HG03139 (cell line): ENCODE results near the gene SKOR1.

Experiments
- ATAC-seq: cut with Tn5 transposase; IDR thresholded peaks from one replicate; pipeline ENCODE4 v1.9.1; 2021; ENCODE audit not compliant: unreplicated experiment

The SKOR1 gene

DNA sequence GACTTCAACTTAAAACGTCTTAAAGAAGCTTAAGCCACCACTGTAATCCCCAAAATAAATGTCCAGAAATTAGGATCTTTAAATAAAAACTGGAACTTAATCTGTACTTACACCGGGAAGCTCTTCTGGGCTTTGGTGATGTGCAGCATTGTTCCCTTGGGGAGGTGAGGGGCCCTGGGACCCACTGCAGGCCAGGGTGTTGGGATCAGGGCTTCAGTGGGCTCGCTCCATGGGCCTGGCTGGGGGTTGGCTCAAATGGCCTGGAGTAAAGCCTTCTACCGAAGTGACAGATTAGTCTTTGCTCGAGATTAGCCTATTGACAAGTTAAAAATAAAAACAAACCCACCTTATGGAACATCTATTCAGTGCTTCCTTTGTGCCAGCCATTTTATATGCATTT lies 20.7 kb downstream of the SKOR1 start:
- ATAC-seq = no peak

DNA sequence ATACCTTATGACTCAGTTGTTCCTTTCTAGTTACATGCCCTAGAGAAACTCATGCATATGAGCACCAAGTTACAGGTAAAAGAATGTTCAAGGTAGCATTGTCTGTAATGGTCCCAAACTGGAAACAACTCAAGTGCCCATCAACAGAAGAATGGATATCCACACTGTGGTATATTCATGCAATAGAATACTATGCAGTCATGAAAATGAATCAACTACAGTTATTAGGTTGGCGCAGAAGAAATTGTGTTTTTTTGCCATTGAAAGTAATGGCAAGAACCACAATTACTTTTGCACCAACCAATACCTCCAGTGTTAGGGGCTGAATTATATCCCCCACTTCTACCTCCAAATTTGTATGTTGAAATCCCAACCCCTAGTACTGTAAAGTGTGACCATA lies 24.2 kb downstream of the SKOR1 start:
- no peak for ATAC-seq

DNA sequence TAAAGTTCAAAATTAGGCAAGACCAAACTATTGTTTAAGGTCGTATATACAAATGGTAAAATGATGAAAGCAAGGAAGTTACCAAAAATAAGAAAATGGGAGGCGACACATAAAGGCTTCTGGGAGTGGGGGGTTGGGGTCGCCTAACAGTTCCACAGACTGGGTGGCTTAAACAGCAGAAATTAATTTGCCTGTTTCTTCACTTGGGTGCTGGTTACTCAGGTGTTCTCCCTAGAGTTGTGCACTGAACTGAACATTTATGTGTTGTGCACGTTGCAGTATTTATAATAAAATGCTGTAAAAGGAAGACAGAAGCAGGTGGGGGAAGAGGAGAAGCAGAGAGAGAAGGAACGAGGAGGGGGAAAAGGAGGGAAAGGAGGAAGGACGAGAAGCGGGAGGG lies 25.0 kb downstream of the SKOR1 start:
- ATAC-seq = no peak

DNA sequence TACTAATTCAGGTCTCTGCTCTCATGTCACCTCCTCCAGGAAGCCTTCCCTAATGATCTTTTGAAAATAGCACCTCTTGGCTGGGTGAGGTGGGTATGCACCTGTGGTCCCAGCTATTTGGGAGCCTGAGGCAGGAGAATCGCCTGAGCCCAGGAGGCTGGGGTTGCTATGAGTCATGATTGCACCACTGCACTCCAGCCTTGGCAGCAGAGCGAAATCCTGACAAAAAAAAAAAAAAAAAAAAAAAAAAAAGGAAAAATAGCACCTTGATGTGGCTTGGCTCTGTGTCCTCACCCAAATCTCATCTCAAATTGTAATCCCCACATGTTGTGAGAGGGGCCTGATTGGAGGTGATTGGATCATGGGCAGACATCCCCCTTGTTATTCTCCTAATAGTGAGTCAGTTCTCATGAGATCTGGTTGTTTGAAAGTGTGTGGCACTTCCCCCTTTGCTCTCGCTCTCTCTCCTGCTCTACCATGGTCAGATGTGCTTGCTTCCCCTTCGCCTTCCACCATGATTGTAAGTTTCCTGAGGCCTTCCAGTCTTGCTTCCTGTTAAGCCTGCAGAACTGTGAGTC lies 25.8 kb downstream of the SKOR1 start:
- no peak for ATAC-seq

DNA sequence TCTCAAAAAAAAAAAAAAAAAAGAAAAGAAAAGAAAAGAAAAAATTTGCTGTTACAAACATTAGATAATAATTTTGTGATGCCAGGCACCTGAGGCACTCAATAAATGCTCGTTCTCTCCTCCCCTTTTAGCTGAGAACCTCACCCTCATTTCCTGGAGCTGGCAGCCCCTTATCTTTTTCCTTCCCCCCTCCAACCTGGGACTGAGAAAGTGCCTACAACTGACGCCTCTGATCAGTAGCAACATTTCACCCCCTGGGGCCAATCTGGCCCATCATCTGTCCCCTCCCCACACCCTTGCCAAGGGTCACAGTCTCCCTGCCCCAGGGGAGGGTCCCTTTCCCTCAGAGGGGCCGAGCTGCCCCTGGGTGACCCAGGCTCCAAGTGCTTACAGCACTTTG lies 27.1 kb downstream of the SKOR1 start:
- no peak for ATAC-seq

DNA sequence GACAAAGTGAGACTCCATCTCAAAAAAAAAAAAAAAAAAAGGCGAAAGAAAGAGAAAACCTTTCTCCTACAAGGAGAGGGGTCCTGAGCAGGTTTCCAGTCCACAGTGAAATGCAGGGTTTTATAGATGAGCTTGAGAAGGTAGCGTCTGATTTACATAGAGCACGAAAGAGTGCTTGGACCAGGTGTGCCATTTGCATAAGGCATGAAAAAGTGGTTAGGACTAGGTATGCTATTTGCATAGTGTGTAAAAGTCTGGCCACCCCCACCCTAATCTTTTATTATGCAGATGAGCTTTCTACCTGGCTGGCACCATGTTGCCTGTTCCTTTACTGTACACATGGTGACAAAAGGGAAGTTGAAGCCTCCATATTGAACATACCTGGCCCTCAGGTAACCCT lies 28.1 kb downstream of the SKOR1 start:
- ATAC-seq = no peak

DNA sequence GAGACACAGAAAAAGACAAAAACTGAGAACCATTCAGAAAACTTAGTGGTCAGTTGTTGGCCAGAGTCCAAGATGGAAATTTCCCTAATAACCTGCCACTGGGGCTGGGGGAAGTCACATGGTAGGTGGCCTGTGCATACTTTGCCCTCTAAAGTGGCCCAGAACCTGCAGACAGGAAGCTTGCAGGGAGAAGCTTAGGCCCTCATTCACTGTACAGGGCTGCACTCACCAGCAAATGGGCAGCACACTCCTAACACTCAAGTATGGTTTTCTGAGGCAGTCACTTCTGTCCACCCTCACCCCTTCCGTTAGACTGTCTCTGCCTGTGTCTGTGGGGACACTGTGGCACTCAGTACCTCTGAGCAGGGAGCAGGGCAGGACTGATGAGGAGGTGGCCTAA lies 29.0 kb downstream of the SKOR1 start:
- no peak for ATAC-seq

DNA sequence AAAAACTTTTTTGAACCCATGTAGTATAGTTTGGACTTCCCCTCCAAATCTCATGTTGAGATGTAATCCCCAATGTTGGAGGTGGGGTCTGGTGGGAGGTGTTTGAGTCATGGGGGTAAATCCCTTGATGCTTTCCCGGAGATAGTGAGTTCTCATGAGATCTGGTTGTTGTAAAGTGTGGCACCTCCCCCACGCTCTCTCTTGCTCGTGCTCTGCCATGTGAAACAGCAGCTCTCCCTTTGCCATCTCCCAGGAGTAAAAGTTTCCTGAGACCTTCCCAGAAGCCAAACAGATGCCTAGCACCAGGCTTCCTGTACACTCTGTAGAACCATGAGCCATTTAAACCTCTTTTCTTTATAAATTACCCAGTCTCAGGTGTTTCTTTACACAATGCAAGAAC lies 30.5 kb downstream of the SKOR1 start:
- ATAC-seq = no peak

DNA sequence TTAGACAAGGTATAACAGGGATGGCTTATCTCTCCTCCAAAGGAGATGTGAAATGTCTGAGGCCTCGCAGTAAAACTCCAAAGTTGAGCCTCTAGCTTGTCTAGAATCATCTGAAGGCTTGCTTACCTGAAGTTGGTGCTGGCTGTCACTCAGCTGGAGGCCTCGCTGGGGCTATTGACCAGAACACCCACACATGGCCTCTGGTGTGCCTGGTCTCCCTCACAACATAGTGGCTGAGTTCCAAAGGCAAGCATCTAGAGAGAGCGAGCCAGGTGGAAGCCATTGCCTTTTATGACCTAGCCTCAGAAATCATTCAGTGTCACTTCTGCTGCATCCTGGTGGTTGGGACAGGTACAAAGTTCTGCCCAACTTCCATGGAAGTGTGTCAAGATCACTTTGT lies 31.9 kb downstream of the SKOR1 start:
- no peak for ATAC-seq

DNA sequence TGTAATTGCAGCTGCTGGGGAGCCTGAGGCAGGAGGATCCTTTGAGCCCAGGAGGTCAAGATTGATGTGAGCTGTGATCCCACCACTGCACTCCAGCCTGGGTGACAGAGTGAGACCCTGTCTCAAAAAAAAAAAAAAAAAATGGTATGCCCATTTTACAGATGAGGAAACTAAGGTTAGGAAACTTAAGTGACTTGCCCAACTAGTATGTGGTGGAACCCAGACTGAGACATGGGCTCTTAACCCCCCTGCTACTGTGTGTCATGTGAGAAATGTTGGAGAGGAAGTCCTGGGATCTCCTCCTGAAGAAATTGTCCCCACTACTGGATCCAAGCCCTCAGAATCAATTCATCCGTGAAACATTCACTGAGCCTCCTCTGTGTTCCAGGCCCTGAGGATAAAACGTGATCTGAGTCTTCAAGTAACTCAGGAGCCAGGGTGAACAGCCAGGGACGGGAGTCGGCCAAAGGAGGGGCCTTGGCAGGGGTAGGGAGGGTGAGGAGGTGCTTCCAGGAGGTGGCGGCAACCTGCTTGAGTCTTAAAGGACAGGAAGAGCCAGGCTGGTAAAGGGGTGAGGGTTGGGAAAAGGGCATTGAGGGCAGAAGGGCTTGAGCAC lies 34.1 kb downstream of the SKOR1 start:
- ATAC-seq = no peak

DNA sequence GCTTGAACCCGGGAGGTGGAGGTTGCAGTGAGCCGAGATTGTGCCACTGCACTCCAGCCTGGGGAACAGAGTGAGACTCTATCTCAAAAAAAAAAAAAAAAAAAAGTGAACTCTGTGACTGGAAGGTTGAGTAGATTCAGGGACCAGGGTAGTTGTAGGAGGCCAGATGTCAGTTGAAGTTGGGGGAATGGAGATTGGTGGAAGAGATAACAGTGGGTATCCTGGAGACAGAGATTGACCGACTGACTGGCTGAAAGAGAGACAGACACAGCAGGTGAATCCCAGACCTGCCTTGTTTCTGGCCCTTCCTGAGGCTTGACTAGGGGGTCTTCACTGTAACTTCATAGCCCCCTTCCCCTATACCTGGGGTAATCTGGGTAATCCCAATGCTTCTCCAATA lies 36.7 kb downstream of the SKOR1 start:
- ATAC-seq = no peak

DNA sequence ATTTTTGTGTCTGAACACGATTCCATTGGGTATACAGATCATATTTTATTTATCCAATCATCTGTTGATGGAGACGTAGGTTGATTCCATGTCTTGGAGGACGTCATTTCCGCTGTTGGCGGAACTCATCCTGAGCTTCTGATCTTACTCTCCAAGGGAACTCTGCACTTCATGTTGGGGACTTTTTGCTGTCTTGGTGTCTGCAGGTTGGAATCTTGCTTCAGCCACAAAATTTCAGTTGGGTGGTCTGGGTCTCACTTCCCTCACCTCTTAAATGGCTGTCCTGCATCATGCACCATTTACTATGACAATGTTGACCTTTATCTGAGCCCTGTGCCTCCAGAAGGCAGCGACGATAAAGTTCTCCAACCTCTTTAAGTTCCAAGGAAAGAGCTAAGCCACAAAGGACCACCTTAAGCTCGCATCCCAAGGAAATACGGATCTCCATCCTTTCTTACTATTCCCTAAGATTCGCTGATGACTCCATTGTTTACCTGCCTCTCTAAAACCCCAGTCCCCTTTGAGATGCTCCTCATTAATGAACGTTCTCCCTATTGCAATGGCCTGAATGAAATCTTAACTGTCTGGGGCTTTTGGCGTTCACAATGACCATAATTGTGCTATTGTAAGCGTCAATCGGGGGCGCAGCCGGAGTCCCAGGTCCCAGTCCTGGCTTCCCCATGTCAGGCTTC lies 37.6 kb downstream of the SKOR1 start:
- ATAC-seq = peak; percentile 22

DNA sequence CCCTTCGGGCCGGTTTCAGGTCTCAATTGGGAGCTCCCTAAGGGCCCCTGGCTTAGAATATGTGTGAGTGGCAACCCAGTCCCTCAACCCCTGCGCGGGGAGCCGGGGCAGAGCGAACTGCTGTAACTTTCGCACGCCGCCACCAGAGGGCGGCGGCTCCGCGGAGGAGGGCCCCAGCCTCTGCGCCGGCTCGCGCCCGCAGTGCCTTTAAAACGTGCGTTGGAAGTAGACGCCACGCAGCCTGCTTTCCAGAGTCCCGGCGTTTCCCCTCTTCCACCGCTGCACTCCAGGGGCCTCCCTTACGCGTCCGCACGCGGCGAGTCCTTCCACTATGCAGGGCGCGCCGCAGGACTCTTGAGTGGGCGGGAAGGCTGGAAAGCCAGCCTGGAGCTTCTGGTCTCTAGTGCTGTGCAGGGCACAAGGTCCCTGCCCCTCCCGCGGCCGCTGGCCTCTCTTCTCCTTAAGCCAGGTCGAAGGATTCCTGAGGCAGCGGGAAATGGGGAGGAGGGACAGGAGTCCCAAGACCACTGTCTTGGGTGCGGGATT lies 38.2 kb downstream of the SKOR1 start:
- peak; percentile 64 for ATAC-seq

DNA sequence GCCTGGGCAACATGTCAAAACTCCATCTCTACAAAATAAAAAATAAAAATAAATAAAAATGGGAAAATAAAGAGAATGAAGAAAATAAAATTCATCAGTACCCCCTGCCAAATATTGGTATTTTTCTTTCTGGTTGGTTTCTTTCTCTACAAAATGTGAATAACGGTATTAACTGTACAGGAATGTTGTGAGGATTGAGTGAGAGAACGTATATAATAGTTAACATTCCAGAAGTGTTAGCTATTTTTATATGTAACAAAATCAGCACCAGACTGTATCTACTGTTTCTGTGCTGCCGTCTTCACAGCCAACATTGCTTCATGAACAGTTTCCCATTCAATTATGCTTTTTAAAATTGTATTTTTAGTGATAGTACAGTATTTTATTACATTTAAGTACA lies 40.0 kb downstream of the SKOR1 start:
- ATAC-seq = no peak

DNA sequence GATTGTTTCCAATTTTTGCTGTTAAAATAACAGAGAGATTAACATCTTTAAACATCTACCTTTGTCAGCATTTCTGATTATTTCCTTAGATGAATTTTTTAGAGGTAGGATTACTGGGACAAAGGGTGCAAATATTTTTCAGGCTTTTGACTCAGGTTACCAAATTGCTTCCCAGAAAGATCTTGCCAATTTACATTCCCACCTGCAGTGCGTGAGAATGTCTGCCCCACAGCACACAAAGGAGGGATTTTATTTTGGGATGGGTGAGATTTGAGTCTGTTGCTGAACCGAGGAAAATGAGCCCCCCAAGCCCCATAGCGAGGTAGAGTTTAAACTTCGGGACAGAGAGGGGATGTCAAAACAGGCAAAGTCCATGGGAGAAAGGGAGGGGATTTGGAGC lies 40.5 kb downstream of the SKOR1 start:
- no peak for ATAC-seq

DNA sequence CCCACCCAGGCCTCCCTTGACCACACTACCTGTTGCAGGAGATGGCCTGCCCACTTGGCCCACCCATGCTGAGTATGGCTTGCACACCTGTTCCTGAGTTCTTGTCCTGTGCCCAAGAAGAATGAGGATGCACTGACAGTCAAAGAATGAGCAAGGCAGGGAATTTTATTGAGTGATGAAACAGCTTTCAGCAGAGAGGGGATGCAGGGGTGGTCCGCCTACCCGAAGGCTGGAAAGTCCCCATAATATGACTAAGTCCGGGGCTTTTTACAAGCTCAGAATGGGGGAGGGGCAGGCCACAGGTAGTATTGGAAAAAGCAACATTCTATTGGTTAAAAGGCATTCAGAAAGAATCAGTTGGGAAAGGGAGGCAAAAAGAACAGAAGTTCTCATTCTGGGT lies 44.4 kb downstream of the SKOR1 start:
- no peak for ATAC-seq

DNA sequence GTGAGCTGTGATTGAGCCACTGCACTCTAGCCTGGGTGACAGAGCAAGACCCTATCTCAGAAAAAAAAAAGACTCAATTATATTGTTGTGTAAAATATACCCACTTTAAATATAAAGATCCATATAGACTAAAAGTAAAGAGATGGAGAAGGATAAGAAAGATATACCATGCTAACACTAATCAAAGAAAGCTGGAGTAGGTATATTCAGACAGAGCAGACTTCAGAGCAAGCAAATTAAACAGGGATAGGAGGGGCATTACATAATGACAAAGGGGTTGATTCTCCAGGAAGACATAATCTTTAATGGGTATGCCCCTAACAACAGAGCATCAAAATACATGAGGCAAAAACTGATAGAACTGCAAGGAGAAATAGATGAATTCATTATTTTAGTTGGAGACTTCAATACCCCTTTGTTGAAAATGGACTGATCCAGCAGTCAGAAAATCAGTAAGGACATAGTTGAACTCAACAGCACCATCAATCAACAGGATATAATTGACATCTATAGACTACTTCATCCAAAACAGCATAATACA lies 45.6 kb downstream of the SKOR1 start:
- ATAC-seq = no peak

DNA sequence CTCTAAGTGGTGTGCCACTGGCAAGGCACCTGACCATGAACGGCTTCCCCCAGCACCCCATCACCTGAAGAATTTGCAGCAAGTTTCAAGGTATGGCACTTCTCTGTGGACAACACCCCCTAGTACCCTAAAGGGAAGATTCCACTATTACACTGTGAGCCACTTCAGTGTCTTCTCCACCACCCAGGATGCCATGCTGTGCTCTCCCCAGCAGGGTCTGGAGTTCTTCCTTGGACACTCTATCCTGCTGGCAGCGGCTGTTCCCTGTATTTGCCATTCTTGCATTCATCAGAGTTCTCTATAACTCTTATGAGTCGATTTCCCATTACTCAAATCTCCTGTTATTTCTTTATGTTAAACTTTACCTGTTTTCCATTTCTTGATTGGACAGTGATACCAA lies 48.5 kb downstream of the SKOR1 start:
- ATAC-seq = no peak

DNA sequence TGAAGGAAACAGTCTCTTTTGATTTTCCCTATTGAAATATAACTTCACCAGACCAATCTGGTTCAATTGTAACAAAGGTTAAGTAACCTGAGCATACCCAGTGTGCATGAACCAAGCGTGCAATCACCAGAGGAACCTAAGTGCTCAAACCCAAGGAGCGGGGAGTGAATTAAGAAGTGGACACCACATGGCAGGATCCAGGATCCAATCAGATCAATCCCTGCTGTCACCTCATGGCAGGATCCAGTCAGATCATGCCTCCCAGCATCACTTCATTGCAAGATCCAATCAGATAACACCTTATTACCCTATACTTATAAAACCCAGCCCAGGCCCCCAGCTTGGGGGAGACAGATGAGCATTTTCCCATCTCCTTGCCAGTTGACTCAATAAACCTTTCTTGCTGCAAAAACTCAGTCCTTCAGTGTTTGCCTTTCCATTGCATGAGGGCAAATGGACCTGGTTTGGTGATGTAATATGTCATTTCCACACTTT lies 53.5 kb downstream of the SKOR1 start:
- ATAC-seq = no peak

DNA sequence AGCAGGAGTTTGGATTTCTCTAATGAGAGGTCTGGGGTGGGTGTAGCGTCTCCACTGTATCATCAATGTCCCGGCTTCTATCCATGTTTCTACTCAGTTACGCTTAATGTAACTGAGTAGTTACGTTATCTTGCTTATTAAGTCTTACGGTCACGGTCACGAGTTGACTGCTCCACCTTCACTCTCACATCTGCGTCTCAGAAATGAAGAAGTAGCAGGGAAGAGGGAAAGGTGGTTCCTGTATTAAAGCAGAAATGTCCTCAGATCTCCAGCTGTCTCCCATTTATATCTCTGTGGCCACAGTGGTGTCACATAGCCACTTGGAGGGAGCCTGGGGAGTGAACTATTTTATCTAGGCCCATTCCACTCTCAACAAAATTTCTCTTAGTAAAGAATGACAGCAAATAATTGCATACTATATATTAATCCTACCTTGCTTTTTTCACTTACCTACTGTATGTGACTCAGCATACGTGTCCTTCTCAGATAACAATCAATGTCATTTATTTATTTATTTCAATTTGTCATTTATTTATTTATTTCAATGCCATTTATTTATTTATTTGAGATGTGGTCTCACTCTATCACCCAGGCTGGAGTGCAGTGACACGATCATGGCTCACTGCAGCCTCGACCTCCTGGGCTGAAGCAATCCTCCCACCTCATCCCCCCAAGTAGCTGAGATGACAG lies 54.3 kb downstream of the SKOR1 start:
- ATAC-seq = no peak

DNA sequence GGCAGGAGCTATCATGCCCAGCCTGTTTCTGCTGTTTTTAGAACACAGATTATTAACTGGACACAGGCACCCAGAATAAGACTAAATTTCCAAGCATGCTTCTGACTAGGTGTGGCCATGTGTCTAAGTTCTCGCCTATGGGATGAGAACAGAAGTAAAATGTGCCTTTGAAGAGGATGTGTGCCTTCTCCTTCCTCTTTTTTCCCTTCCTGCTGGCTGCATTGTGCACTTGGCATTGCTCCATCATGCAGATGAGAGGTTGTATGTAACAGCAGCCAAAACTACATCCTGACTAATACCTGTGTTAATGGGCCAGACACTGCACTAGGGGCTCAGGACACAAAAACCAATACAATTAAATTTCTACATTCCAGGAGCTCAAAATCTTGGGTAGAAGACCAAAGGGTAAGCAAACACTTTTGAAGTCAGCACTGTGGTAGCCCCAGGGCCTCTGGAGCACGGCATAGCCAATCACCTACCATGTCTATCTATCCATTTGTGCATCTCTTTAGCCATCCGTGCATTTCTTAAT lies 55.4 kb downstream of the SKOR1 start:
- ATAC-seq = no peak
